Umbilical cord (tissue), 2 donors: ENCODE data around the gene BACH1. TPM values are rescaled to one million over a fixed set of nuclear protein-coding genes. Genes with fewer than 3 reads are reported as not detected.
A peak's percentile ranks its signal among the peaks of the same experiment; 100 is the strongest.

ENCODE experiments used
- DNase-seq: peaks from one replicate; pipeline ENCODE4 v3.0.0-alpha.2; 2015; ENCODE audit warnings: low spot score
- total RNA-seq: library from RNA; depleted of rRNA; stranded (reverse); fragments of >200 nt; gene quantifications from one replicate; pipeline ENCODE4 v1.2.3, GENCODE V29; 2014; ENCODE audit warnings: low replicate concordance; ENCODE audit not compliant: insufficient read depth

The BACH1 gene
- total RNA-seq, 1 donor from 2014 or later: 117 TPM

DNA sequence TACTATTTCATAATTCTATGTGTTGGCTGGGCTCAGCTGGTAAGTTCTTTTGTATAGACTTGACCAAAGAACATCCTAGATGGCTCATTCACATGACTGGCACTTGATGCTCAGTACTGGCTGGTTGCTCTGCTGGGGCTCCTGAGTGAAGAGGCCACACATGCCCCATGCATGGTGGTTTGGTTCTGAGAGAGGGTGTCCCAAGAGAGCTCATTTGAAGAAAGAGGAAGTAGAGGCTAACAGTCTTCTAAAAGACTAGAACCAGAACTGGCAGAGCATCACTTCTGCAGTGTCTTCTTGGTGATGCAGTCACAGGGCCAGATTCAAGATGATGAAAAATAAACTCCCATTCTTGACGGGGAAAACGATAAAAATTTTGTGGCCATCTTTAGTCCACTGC lies 5.2 kb upstream of the BACH1 start:
- no peak for DNase-seq

DNA sequence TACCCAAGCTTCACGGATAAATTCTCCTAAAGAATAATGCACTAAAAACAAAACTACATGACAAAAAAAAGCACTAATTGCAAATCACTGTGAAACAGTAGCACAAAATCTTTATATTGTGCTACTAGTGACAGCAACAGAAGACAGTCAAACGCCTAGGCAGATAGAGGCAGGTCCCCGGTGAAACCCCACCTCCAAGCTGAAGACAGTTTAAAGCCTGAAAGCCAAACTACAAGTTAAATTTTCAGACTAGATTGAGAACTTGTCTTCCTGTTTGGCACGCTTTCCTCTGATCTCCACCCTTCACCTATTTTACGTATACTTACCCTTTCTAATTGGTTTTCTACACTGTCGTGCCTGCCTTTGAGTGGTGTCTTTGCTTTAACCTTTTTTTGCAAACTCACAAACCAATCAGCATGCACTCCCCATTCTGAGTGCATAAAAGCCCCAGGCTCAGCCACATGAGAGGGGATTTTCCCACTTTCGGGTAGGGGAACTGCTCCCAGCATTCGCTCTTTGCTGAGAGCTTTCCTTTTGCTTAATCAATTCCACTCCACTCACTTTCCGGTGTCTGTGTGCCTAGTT lies 3.6 kb upstream of the BACH1 start:
- DNase-seq: no peak

DNA sequence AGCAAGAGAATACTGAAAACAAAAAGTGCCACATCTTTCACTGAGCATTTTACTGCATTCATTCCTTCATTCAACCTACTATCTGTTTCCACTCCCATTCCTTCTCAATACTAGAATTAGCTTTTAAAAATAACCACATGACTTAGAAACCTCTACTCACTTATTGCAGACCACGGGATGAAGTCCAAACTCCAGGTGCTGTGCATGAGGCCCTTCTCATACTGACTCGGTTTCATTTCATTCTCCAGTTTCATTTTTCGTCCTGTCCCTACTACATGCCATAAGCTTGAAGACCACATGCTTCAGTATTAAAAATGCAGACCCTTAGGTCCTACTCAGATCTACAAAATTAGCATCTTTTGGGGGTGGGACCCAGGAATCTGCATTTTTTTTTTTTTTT lies 2.3 kb upstream of the BACH1 start:
- no peak for DNase-seq

DNA sequence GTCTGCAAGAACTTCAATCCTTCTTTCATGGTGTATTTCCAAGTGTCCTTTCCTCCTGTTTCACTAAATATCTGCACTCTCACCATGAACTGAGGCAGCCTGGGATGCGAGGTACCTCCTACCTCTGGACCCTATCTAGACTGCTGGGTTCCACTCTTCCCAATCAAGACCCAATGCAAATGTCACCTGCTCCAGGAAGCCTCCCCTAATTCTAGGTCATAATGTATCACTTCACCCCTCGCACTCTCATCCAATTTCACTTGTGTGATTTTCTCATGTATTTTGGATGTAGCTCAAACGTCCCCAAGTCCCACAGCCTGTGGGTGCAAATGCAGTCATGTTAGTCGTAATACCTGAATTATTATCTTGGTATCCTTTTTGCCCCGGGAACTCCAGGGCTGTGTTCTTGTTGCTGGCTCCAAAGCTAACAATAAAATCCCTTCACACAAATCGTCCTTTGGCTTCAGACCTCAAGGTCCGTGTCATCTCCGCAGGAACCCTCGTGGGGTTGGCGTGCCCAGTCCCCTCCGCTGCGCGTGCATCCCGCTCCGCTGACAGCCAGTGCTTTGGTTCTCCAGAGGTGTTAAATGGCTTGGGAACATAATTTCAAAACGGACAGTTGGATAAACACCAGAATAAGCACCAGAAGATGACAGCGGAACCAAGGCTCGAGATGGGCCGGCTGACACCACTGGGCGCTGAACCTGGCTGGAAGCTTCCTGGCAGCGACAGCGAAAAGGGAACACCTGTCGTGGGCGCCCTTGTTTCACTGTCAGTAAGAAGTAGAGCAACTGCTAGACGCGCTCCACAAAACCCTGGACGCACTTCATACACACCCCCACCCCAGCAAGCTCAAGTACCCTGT lies 1.0 kb upstream of the BACH1 start:
- no peak for DNase-seq

DNA sequence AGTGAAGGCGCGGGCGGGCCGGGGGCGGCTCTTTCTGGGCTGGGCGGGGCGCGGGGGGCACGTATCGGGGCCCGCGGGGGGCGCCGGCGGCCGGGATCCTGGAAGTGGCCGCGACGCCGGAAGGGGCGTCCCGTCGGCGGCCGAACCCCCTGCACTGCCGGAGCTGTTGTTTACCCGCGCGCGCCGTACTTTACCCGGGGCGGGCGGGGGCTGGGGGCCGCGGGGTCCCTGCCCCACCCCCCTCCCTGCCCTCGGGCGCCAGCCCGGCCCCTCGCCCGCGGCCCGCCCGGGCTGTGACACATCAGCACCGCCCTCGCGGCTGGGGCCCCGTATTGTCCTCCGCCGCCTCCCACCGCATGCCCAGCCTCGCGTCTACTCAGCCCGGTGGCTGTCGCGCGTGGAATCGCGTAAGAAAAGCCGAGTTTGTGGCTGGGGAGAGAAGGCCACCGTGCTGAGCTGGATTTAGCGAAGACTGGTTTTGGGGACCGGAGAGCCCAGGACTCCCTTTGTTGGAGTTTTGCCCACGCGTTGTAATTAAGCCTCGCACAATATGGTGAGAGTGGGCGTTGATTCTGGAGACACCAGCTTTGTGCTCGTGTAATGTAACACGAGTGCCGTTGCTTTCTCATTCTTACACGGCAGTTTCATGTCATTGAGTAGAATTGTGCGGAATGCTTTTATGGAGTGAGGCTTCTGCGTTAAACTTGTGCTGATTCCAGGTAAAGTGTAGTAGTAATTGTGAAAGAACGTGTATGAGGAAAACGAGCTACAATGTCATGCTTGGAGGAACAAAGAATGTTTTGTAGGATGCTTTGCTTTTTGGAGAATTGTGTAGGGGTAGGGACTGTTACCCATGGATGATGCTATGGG lies 559 bp downstream of the BACH1 start:
- peak; percentile 65 for DNase-seq

DNA sequence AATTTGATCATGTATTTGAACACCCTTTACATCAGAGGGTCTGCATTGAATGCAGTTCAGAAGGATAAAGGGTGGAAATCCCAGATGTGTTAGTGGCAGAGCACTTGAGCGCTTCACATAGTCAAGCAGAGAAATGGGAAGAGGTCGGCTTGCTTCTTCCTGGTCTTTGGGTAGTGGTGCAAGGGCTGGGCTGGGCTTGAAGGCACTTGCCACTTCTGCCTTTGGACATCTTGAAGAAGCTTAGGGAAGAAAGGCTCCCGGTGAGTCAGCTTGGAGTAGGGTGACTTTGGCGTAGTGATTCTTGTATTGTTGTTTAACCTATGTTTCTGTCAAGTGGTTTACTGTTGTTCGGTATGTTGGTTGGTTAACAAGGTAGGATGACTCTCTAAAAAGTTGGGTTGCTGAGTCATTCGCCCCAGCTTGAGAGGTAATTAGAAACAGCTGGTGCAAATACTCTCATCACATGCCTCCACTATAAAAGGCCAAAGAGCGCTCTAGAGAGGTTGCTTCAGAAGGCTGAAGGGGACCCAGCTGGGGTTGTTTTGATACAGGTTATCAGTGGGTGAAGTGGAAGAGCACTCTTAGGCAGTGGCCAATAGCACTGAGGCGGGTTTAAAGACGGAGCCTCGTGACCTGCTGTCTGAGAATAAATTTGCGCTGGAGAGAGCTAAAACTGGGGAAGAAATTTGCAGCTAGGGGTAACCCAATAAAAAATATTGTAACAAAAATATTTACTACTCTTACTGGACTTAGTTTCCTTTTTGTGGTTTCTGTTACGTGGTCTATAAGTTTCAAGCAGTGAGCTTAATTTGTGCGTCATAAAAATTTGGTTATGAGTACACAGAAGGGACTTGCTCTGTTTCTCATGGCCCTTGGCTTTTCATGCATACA lies 1.4 kb downstream of the BACH1 start:
- peak; percentile 47 for DNase-seq

DNA sequence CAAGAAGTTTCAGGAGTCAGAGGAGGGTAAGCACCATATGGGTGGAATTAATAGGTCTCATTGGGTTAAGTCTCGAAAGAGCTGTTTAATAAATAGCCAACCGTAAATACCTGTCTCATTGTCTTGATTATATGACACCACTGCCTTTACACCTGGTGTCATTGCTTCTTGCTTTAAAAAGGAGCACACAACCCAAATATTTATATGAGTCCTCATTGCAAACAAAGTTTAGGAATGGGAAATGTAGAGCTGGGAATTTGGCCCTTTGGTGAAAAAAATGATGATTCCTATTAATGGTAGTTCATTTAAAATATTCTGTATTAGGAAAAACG lies 2.1 kb downstream of the BACH1 start:
- DNase-seq: no peak

DNA sequence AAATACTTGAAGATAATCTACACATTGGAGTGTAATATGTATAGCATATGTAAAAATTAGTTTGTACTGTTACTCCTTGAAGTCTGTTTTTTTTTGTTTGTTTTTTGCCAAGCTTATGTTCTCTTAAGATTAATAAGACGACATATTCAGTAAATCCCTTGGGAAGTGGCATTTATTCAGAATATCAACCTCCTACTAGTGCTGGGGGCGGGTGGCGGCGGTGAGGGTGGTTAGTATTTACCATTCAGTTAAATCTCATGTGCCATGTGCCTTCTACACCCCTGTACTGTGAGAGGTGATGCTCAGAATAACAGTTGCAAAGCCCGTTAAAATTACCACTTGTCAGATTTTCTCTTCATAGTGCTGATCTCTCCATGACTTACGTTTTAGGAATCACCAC lies 3.0 kb downstream of the BACH1 start:
- no peak for DNase-seq

DNA sequence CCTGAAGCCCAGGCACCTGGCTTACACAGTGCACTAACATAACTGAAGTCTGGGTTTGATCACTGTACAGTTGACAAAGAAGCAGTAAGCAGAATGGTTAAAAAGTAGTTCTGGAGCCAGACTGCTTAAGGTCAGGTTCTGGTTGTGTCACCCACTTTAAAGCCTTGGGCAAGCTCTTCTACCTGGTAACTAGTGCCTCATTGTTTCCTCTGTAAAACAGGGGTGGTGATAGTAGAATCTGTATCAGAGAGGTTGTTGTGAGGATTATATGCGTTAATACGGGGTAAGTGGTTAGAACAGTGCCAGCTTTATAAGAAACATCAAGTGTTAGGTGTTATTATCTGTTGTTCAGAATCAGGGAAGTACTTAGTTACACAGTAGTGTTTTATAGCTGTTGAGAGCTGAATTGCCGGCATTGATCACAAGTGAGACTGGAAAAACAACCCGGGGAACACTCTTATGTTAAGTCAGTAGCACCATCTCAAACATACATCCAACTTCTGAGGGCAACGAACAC lies 3.7 kb downstream of the BACH1 start:
- DNase-seq: no peak

DNA sequence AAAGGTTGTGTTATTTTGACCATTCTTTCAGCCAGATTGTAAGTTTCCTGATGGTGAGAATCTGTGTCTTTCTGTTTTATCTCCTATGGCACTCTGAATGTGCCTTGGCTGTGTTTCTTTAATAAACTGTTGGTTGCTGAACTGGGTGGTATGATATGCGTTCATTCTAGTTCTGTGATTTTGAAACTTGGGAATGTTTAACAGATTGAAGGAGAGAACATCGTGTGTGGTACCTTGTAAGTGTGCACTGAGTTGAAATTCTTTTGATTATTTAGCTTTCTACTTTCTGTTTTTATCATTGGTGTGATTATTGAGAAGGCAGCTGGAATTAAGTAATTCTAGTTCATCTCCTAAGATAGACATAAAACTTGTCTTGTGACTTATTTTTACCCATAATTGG lies 4.6 kb downstream of the BACH1 start:
- DNase-seq: no peak

DNA sequence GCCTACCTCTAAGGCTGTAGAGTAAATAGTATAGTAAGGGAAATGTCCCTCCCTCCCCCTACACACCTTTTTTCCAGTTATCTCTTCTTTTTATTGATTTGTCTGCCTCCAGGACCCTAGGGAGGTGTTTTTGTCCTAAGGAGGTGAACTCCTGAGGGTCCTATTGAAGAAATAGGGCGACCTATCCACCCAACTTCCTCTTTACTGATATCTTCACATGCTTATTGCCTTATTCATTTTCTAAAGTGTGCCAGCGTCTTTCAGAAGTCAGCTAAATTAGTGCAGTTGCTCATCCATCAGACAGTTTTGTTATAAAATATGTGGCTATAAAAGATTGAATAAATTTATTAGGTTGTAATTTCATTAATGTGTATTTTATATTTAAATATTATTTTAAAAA lies 5.9 kb downstream of the BACH1 start:
- DNase-seq: no peak

DNA sequence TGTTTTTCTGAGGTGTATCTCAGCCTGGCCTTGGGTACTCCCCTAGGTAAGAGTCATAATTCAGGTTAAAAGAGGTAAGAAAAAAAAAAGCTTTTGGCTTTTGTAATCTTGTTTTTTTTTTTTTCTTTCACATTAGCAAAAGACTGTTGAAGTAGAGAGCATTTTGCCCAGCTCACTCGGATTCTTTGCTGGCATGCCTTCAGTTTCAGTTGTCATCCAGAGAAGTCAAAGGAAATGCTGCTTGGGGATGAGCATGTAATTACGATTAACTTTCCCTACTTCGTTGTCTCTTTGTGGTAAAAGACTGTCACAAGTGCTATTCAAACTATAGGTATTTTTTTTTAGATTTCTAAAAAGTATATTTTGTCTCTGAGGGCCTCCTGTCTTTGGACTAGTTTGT lies 6.3 kb downstream of the BACH1 start:
- no peak for DNase-seq

DNA sequence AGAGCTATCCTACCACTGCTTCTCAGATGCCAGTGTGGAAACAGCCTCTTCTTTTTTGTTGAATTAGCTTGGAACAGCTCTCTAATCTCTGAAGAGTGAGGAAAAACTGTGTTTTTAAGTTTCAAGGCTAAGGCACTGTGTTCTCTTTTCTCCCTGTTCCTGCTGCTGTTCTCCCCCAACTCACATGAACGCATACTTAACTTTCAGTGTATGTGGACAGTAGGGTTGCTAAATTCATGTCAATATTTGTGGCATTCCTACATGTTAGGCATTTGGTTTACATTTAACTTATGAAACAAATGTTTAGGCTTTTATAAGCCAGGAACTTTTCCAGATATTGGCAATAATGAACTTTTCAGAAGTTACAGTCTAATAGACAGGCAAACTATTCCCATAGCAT lies 6.8 kb downstream of the BACH1 start:
- DNase-seq: no peak

DNA sequence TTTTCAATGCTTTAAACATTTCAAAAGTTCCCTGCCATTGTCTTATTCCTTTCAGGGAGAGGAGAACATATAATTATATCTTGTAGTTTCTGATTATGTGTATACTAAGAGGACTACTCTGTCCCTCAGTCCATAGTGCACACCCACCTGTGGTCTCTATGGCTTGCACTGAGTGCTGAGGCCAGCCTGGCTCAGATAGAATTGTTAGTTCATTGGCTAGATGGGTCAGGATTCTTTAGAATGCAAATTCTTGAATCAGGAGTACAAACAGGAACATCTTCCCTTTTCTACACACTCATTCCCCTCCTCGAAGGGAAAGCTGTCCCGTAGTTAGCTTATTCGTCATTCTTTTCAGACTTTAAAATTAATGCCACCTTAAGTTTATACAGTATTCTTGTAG lies 8.2 kb downstream of the BACH1 start:
- no peak for DNase-seq

DNA sequence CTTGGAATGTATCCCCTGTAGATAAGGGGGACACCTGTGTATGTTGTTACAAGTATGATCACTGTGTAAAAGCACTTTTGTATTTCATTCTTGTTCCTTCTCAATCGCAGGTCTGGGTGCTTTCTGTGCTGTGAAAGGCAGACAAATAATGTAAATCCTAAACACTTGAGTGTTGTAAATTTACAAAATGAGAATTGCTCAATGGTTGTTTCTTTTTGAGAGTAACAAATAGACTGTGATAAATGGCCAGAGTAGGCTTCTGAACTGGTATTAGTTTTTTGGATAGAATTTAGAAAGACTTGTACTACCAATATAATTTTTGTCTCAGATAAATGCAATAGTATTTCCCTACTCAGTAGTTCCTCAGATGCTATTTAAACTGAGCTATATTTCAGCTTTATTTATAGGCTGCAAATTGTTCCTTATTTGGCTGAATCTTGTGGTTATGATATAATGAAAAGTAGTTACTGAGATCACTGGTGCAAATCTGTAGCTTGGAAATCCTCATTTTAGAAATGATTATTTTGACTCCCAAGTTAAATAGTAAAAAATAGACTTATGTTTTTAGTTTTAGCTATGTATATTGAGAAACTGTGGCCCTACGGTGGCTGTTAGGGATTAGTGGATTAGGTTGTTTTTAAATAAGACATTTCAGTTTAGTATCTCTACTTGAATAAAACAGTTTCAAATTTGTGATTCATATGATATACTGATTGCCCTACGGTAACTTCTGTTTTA lies 9.2 kb downstream of the BACH1 start:
- DNase-seq: no peak

DNA sequence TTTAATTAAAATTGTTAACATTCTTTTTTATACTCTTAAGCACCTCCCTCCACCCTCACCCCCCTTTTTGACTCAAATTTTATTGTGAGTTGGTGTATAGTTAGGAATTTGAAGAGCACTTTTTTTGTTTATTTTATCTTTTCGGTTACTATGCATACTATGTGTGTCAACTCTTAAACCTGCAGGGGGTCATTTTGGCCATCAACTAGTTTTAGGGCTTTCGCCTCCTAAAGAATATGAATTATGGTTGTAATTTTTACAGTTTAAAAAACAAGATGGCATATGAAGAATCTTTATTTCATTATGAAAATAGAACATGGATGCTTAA lies 9.7 kb downstream of the BACH1 start:
- DNase-seq: no peak

DNA sequence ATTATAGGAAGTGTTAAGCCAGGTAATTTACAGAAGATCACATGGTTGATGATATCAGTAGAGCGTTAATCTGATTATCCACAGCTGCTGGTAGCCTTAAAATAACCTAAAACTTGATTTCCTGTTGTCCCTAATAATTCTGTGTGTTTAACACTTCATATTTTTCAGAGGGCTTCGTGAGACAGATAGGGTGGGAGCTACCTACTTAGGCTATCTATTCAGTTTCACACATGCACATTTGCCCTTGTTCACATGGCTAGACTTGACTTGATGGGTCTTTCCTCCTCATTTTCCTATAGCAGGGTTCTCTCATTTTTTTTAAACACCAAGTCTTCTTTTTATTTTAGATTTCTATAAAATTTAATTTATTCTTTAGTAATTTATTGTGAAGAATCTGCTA lies 11.0 kb downstream of the BACH1 start:
- no peak for DNase-seq

DNA sequence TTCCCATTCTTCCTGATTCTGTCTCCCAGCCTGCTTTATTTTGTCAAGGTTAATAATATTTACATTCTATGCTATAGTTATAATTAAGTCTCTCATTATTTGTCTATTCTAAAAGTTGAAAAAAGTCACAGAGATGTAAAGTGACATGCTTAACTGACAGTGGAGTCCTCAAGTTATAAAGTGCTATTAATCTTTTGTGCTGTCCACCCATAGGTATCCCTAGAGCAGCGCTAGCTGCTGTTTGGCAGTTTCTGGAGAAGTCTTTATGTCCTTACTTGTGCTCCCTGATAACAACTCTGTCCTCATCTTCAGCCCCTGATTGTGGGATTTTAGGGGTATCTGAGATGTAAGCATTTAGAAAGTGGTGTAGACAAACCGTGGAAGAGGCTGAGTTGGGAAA lies 13.1 kb downstream of the BACH1 start:
- DNase-seq: no peak

DNA sequence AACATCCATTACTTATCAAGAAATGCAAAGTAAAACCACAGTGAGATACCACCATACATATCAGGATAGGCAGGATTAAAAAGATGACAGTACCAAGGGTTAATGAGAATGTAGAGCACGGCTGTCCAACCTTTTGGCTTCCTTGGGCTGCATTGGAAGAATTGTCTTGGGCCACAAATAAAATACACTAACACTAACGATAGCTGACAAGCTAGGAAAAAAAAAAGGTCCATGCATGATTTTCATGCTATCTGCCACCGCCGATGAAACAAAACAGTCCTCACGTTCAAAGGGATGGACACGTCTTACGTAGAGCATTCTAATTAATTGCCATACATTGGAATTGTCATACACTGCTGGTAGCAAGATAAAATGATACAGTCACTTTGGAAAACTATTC lies 14.3 kb downstream of the BACH1 start:
- no peak for DNase-seq

DNA sequence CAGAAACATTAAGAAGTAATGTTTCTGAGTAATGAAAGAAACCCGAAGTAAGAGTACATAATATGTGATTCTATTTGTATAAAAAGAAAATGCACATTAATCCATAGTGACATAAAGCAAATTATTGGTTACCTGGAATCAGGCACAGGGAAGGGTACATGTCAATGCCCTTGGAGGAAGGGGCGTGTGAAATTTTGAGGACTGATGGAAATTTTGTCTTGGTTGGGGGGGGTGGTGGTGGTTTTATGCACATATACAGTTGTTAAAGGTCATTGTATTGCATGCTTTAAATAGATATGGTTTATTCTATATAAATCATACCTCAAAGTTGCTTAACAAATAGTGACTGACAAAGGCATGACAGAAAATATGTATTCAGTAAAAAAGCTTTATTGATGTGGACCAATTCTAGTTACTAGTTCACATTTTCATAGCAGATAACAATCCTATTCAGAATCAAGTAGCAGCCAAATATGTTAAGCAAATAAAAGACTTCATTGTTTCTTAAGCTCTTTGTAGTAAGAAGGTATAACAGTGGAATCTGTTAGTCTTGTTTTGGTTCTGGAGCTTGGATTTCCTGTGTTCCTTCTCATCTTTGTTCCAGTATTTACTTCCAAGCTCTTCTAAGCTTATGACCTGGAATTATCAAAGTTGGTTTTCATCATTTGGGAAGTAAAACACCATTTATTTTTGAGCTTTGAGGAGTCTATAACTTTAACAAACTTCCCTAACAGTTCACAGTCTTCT lies 15.1 kb downstream of the BACH1 start:
- DNase-seq: no peak
